Nephron progenitor cell (in vitro differentiated cells): Measurements from ENCODE around the gene HYPK.
"Not testable (repeated sequence)": the region's sequence is repeated elsewhere in the genome, so short reads cannot be mapped to it uniquely, and the experiment has no call there.

ENCODE experiments used
- DNase-seq: peaks from one replicate; pipeline ENCODE4 v3.0.0; 2021
- H3K27ac Mint-ChIP-seq: 2 replicates; pipeline ENCODE4 v1.8.0; 2021; ENCODE audit warnings: mild to moderate bottlenecking, moderate library complexity, mixed read lengths
- H3K27me3 Mint-ChIP-seq: 2 replicates; pipeline ENCODE4 v1.8.0; 2021; ENCODE audit warnings: mild to moderate bottlenecking, low read depth, mixed read lengths; ENCODE audit not compliant: poor library complexity
- H3K36me3 Mint-ChIP-seq: 2 replicates; pipeline ENCODE4 v1.8.0; 2021; ENCODE audit warnings: low read depth, mixed read lengths
- H3K4me1 Mint-ChIP-seq: 2 replicates; pipeline ENCODE4 v1.8.0; 2021; ENCODE audit warnings: mixed read lengths
- H3K4me3 Mint-ChIP-seq: 2 replicates; pipeline ENCODE4 v1.8.0; 2021; ENCODE audit warnings: mild to moderate bottlenecking, moderate library complexity, mixed read lengths
- H3K9me3 Mint-ChIP-seq: 2 replicates; pipeline ENCODE4 v1.8.0; 2021; ENCODE audit warnings: mild to moderate bottlenecking, moderate library complexity, mixed read lengths
- CTCF ChIP-seq: fragments of 200-600 bp; sonication (generic); IDR thresholded peaks from 2 replicates; pipeline ENCODE4 v1.5.0; 2021; ENCODE audit warnings: antibody characterized with exemption

HYPK gene

DNA sequence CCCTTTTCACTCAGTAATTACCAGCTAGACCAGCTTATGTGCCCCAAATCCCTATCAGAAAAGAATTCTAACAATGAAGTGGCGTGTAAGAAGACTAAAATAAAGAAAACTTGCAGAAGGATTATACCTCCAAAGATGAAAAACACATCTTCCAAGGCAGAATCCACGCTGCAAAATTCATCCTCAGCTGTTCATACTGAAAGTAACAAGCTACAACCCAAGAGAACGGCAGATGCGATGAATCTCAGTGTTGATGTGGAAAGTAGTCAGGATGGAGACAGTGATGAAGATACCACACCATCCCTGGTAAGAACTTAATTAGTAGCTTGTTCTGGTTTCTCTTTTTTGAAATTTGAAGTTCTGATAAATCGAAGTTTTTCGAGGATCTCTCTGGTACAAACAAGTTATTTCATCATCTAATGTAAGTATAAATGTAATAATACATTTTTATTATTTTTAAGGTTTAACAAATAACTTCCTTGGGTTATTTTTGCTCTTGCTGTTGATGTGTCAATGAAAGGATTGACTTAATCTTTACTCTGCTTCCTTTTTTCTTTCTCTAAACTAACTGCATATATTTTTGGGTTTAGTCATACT, 27.8 kb downstream of the HYPK start:
- no peak for DNase-seq
- Mint-ChIP-seq H3K27me3 (peaks cover 5% of the 10 kb centered on the region), H3K4me3 (peak overlapping the region; percentile 79), H3K27ac (peak overlapping the region; percentile 39), H3K36me3 (peaks cover 38% of the 10 kb centered on the region), H3K4me1 (peaks cover 36% of the 10 kb centered on the region), H3K9me3 (peaks cover 20% of the 10 kb centered on the region)
- no peak for TF ChIP-seq CTCF

DNA sequence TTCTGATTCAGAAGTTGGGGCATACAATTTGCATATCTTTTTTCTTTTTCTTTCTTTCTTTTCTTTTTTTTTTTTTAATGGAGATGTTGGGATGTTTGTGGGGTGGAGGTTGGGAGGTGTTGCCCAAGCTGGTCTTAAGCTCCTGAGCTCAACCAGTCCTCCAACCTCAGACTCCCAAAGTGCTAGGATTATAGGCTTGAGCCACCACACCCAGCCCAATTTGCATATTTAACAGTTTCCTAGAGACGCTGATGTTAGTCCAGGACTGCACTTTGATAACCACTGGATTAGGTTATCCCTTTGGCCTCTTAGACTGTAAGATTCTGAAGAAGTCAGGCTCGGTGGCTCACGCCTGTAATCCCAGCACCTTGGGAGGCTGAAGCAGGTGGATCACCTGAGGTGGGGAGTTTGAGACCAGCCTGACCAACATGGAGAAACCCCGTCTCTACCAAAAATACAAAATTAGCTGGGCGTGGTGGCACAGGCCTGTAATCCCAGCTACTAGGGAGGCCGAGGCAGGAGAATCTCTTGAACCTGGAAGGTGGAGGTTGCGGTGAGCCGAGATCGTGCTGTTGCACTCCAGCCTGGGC, 29.6 kb downstream of the HYPK start:
- H3K4me3 Mint-ChIP-seq, H3K27me3 Mint-ChIP-seq, DNase-seq, H3K27ac Mint-ChIP-seq: not testable (repeated sequence)
- H3K9me3 Mint-ChIP-seq: peaks cover 12% of the 10 kb centered on the region
- peaks cover 42% of the 10 kb centered on the region for H3K36me3 Mint-ChIP-seq
- H3K4me1 Mint-ChIP-seq: peaks cover 29% of the 10 kb centered on the region

GRCh38 chr15:43830691-43831275, 30.4 kb downstream of the HYPK start:
- H3K36me3 Mint-ChIP-seq: peaks cover 46% of the 10 kb centered on the region
- not testable (repeated sequence) for H3K9me3 Mint-ChIP-seq, H3K27me3 Mint-ChIP-seq, H3K27ac Mint-ChIP-seq, DNase-seq, H3K4me3 Mint-ChIP-seq
- peaks cover 29% of the 10 kb centered on the region for H3K4me1 Mint-ChIP-seq

DNA sequence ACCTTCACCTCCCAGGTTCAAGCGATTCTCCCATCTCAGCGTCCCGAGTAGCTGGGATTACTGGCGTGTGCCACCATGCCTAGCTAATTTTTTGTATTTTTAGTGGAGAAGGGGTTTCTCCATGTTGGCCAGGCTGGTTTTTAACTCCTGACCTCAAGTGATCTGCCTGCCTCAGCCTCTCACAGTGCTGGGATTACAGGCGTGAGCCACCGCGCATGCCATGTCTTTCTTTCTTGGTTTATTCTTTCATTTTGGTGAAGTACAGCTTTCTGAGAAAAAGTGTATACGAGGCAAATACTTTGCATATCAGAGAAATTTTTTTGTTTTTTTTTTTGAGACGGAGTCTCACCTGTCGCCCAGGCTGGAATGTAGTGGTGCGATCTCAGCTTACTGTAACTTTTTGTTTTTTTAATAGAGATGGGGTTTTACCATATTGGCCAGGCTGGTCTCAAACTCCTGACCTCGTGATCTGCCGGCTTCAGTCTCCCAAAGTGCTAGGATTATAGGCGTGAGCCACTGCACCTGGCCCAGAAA, 31.2 kb downstream of the HYPK start:
- not testable (repeated sequence) for H3K4me3 Mint-ChIP-seq, DNase-seq, H3K9me3 Mint-ChIP-seq, H3K27me3 Mint-ChIP-seq, H3K27ac Mint-ChIP-seq
- Mint-ChIP-seq H3K36me3 (peaks cover 51% of the 10 kb centered on the region), H3K4me1 (peaks cover 29% of the 10 kb centered on the region)

- H3K27ac Mint-ChIP-seq: peak overlapping the region; percentile 47
- not testable (repeated sequence) for DNase-seq, H3K4me3 Mint-ChIP-seq, H3K27me3 Mint-ChIP-seq, H3K9me3 Mint-ChIP-seq
- peaks cover 21% of the 10 kb centered on the region for H3K4me1 Mint-ChIP-seq
- peaks cover 51% of the 10 kb centered on the region for H3K36me3 Mint-ChIP-seq
Measured at GRCh38 chr15:43832485-43832884, 32.1 kb downstream of the HYPK start.

GRCh38 chr15:43845421-43845820, 45.0 kb downstream of the HYPK start:
- Mint-ChIP-seq H3K36me3 (peaks cover 27% of the 10 kb centered on the region), H3K4me3 (no peak overlapping the region), H3K27me3 (no peaks in the 10 kb centered on the region), H3K27ac (no peak overlapping the region), H3K9me3 (no peaks in the 10 kb centered on the region), H3K4me1 (no peaks in the 10 kb centered on the region)
- no peak for DNase-seq
- no peak for TF ChIP-seq CTCF

GRCh38 chr15:43851251-43851650, 50.9 kb downstream of the HYPK start:
- no peaks in the 10 kb centered on the region for H3K4me1 Mint-ChIP-seq
- TF ChIP-seq CTCF: no peak
- DNase-seq: no peak
- H3K27me3 Mint-ChIP-seq: no peaks in the 10 kb centered on the region
- no peaks in the 10 kb centered on the region for H3K9me3 Mint-ChIP-seq
- H3K36me3 Mint-ChIP-seq: peaks cover 32% of the 10 kb centered on the region
- no peak overlapping the region for H3K4me3 Mint-ChIP-seq
- no peak overlapping the region for H3K27ac Mint-ChIP-seq

DNA sequence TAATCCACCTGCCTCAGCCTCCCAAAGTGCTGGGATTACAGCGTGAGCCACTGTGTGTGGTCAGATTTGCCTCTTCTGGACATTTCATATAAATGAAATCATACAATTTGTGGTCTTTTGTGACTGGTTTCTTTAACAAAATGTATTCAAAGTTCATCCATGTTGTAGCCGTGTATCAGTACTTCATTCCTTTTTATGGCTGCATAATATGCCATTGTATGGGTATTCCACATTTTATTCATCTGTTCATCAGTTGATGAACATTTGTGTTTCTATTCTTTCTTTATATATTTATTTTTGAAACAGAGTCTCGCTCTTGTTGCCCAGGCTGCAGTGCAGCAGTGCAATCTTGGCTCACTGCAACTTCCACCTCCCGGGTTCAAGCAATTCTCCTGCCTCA, 52.2 kb downstream of the HYPK start:
- no peak for DNase-seq
- Mint-ChIP-seq H3K9me3 (no peaks in the 10 kb centered on the region), H3K4me3 (no peak overlapping the region), H3K27me3 (no peaks in the 10 kb centered on the region), H3K27ac (no peak overlapping the region), H3K4me1 (no peaks in the 10 kb centered on the region), H3K36me3 (peaks cover 32% of the 10 kb centered on the region)
- TF ChIP-seq CTCF: no peak
